Hematopoietic multipotent progenitor cell treated with erythropoietin and hydrocortisone succinate and interleukin-3 and kit ligand, for 17 days (in vitro differentiated cells): Measurements from ENCODE around the gene FCHSD1.

Experiments used
- DNase-seq: peaks from one replicate; pipeline ENCODE4 v3.0.0-alpha.2; 2015; ENCODE audit warnings: low spot score

The FCHSD1 gene

GRCh38 chr5:141672841-141673813 is 21.9 kb upstream of the FCHSD1 start:
- DNase-seq, result no peak

GRCh38 chr5:141672071-141672840 is 21.0 kb upstream of the FCHSD1 start:
- no peak for DNase-seq

- no peak for DNase-seq
Observed at GRCh38 chr5:141669520-141669919, 18.3 kb upstream of the FCHSD1 start.

- no peak for DNase-seq
Observed at GRCh38 chr5:141668601-141669265, 17.5 kb upstream of the FCHSD1 start.

- DNase-seq, result no peak
Observed at GRCh38 chr5:141665995-141666940, 15.1 kb upstream of the FCHSD1 start.

- DNase-seq, result peak; percentile 70
Observed at GRCh38 chr5:141664733-141665461, 13.7 kb upstream of the FCHSD1 start.

- no peak for DNase-seq
Observed at GRCh38 chr5:141663506-141663905, 12.3 kb upstream of the FCHSD1 start.

- no peak for DNase-seq
Observed at GRCh38 chr5:141662028-141662427, 10.8 kb upstream of the FCHSD1 start.

GRCh38 chr5:141657937-141658545 is 6.8 kb upstream of the FCHSD1 start:
- DNase-seq, result no peak

- no peak for DNase-seq
Observed at GRCh38 chr5:141657404-141657803, 6.2 kb upstream of the FCHSD1 start.

- no peak for DNase-seq
Observed at GRCh38 chr5:141656396-141656795, 5.2 kb upstream of the FCHSD1 start.

GRCh38 chr5:141655020-141655419 is 3.8 kb upstream of the FCHSD1 start:
- no peak for DNase-seq

GRCh38 chr5:141654298-141654697 is 3.1 kb upstream of the FCHSD1 start:
- no peak for DNase-seq

- no peak for DNase-seq
Observed at GRCh38 chr5:141651728-141652105, 499 bp upstream of the FCHSD1 start.

GRCh38 chr5:141649972-141650371 is 1.2 kb downstream of the FCHSD1 start:
- no peak for DNase-seq

- DNase-seq, result no peak
Observed at GRCh38 chr5:141649056-141649688, 2.0 kb downstream of the FCHSD1 start.

- no peak for DNase-seq
Observed at GRCh38 chr5:141647851-141648250, 3.4 kb downstream of the FCHSD1 start.

GRCh38 chr5:141647242-141647641 is 4.0 kb downstream of the FCHSD1 start:
- no peak for DNase-seq

GRCh38 chr5:141646026-141646425 is 5.2 kb downstream of the FCHSD1 start:
- DNase-seq, result no peak
